NCI-H1417 treated with DMSO at 0.1 percent for 48 hours (cell line): Measurements from ENCODE around the gene GLP2R.

Experiments
- DNase-seq: peaks from one replicate; lab custom pipeline; 2025; lab: John Stamatoyannopoulos, UW

GLP2R gene

DNA sequence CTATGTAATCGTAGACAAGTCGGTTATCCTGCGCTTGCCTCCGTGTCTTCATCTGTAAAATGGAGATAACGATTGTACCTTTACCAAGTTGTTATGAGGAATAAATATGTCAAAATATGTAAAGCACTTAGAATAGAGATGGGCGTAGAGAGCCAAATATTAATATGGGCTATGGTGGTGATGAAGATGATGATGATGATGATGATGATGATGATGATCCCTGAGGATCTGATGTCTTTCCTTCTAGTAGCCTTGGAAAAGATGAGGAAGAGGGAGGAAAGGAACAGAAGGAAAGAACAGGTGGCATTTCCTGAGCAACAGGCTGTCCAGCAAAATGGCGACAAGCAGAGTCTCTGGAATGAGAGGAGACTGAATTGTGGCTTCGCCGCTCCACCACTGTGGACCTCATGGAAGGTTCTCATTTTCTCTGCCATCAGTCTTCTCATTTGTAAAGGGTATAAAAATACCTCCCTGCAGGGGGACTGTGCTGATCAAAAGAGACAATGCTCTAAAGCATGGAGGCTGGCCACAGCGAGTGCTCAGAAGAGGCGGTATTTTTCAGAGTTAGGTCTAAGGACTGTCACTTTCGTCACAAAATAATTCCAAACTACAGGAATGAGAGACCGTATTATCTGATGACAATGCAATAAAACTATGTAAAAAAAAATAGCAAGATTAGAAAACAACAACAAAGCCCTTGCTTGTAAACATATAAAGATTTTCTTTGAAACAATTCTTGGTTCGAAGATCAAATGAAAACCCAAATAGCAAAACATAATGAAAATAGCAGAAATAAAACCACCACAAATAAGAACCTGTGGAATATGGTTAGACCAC lies 96.5 kb downstream of the GLP2R start:
- DNase-seq, result no peak

DNA sequence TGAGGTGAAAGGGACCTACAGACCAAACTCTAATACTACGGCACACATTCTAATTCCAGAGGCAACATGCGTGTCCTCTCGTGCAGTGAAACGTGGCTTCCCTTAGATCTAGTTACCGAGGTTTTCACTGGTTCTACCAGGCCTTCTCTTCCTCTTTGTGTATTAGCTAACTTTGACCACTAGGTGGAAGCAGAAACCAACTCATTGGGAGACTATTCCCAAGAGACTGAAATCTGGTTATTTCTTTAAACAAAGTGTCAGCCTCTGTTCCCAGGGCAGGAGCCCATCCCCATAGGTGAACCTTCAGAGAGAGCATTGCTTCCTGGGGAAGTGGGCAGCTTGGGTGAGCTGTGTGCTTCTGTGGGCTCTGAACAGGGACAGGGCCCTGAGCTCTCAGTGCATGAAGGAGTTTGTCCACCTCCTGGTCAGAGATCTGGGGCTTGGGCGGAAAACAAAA lies 99.0 kb downstream of the GLP2R start:
- DNase-seq, result no peak

DNA sequence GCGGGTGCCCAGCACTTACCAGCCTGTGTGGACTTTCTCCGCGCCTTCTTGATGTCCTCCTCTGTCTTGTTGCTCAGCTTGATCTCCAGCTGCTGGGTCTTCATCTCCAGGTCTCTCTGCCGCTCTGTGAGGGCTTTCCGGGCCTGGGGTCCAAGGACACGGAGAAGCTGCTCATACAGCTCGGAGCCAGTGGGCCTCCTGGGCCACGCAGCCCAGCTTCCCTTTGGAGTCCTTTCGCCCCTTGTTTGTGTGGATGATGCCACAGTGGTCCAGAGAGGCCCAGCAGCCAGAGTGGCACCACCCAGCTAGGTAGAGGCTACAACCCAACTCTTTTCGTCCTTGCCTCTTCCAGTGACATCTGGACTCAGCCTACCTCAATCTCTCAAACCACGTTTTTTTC lies 99.7 kb downstream of the GLP2R start:
- no peak for DNase-seq

DNA sequence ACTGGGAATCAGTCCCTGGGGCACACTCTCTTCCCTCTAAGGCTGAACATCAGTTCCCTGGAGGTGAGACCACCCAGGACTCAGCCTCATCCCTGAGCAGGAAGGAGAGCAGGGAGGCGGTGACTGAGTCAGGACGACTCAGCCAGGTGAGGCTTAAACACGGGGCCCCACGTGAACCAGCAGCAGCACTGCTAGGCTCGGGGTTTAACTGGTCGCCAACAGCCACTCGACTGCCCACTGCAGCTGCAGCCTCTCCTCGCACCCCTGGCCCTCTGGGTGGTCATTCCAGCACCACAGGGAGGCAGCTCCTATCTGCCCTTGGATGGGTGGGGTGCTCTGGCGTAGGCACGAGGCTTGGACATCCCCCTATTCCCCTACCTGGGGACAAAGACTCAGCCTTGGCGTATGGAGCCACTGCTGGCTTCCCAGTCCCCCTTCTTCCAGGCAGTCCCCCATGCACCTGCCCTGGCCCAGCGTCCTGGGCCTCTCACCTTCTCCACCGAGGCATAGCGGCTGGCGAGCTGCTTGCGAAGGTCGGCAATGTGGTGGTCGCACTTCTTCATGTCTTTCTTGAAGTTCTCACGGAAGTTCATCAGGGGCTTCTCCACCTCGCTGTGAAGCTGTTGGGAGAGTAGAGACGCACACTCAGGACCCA lies 100.6 kb downstream of the GLP2R start:
- DNase-seq, result no peak

DNA sequence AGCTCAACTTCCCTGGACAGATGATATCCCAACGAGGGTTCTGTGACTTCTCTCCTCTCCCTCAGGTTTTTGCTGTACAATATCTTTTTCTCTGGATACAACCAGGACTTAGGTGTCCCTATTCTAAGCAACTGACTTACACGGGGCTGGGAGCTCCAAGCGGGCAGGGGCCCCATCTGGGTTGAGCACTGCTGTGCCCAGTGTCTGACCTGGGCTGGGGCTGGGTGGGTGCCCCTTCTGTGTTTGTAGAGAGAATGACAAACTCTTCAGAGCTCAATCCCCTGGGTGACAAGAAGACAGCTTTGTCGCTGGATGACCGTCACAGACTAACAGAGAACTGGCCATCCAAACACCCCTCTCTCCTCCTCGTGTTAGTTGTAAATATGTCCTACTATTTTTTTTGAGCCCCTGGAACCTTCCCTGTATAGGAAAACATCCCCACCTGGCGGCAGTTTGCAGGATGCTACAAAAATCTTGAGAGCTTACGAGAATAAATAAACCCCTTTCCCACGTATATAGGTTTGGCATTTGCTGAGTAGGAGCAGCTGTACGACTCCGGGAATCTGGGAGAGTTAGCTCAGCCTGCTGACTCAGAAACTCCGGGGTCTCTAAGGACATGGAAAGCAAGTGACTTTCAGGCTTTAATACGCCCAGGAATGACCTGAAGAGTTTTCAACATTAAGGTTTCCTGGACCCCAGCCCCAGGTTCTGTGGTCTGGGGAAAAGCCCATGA lies 103.0 kb downstream of the GLP2R start:
- no peak for DNase-seq

DNA sequence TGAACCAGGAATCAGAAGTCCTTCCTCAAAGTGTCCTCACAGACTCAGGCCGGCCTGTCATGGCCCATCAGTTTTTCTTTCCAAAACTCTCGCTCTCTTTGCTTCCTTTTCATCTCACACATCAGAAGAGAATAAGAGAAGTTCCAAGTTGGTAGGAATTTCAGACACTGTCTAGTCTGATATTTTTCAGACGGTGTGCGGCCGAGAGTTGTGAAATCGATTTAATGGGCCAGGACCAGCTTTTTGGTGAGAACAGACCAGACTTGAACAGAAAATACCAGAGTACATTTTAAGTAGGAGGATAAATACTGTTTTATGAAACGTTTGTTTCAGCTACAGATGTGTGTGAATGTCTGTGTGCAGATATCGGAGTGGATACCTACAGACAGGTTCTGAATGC lies 104.1 kb downstream of the GLP2R start:
- DNase-seq, result no peak

DNA sequence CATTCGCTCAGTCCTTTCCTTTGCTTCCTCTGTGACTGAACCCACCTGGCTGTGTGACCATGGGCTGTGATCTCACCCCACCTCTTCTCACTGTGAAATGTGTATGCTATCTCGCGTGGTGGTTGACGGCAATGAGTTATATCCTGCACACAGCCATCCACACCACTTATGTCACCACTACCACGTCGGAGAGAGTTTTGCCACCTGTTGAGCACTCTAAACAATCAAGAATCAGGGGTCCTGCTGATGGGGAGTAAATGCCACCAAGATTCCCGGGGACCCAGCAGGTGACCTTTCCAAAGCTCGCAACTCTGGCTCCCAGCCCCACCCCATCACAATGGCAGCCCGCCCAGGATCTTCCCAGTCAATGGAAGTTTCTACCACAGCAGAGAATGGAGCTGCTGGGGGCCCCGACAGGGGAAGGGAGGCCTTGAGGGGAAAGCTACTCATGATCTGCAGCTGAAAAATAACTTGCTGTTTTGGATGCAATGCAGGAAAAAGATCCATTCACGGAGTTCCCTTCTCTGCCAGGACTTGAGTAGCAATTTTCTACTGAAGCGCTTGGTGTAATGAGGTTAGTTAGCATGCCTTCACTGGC lies 105.5 kb downstream of the GLP2R start:
- DNase-seq, result no peak

DNA sequence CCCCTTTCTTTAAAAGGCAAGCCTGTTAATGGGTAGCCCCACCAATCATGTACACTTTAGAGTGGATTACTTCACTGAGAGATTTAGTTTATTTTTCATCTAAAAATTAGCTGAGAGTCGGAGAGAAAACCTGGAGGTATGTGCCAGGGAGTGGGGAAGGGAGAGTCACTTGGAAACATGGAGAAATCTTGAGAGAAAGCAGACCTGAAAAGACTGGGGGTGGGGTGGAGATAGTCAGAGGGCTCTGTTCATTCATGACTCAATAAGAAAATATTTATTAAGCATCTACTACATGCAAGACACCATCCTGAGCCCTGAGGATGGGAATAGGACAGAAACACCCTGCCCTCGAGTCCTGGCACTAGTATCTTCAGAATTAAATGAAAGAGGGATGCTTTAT lies 106.8 kb downstream of the GLP2R start:
- no peak for DNase-seq

DNA sequence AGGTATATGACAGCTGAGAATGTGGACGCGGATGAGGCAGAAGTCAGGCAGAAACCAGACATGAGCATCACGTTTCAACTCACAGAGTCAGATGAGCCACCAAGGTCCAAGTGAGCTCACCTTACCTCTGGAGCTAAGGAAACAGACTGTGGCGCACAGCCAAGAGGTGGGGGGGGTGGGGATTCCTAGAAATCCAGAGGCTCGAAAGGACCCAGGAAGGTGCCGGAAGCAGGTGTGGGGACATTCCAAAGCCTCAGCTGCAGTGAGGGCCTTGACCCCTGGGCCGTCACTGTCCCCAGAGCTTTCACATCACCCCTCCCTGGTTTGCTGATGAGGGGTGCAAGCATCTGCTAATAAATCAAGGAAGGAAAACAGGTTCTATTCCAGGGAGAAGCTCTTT lies 108.6 kb downstream of the GLP2R start:
- no peak for DNase-seq

DNA sequence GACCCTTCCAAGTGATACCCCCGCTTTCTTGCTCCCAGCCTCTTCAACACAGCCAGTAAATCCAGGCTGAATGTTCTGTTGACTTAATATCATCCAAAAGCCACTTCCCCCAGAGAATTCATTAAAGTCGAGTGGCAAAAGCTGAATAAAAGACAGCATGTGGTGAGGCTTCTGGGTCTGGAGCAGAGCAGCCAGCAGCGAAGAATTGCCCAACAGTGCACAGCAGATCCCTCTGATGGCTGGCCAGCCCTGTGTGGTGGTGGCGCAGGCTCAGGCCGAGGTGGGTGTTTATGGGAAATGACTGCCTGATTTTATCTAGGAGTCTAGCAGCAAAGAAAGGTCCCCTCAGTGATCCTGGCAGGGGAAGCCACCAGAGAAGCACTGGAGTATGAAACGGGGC lies 109.7 kb downstream of the GLP2R start:
- no peak for DNase-seq

DNA sequence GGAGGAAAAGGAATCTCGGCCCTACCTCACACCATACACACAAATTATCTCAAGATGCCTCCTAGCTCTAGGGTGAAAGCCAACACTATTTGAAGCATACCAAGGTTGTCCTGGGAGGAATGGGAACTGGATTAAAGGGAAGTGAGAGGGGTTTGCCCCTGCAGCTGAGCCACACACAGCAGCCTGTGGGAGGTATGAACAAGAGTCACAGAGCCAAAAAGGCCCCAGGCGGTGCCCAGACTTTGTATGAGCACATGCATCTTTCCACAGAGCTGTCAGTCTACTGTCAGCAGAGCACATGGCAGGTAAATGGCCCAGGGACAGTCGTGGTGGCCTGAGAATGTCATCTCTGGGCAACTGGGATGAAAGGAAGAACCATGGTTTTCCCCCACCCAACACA lies 110.4 kb downstream of the GLP2R start:
- no peak for DNase-seq

DNA sequence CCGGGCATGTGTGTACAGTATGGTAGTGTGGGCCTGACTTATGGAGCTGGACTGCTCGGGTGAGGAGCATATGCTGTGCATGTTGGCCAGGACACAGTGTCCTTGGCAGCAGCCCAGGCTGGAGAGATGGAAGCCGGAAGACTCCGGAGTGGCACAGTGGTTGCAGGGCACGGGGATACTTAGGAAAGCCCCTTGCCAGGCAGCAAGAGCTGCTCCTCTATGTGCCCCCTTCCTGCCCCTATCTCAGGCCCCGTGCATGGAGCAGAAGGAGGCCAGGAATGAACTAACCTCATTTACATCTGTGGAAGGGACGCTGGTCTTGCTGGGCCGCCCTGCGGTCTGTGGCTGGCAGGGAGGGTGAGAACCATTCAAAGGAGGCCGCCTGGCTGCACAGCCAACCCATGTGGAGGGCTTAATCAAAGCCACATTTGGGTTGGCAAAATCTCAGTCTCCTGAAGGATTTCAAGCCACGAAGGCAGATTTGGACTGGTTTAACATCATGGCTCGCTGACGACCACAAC lies 111.6 kb downstream of the GLP2R start:
- no peak for DNase-seq

DNA sequence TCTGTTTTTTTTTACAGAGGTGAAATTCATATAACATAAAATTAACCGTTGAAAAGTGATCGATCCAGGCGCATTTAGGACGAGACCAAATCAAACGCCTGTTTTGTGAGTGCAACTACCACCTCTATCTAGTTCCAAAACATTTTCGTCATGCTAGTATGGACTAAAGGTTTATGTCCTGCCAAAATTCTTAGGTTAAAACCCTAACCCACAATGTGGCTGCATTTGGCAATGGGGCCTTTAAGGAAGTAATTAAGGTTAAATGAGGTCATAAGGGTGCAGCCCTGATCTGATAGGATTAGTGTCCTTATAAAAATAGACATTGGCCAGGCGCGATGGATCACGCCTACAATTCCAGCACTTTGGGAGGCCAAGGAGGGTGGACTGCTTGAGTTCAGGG lies 112.2 kb downstream of the GLP2R start:
- DNase-seq, result no peak

DNA sequence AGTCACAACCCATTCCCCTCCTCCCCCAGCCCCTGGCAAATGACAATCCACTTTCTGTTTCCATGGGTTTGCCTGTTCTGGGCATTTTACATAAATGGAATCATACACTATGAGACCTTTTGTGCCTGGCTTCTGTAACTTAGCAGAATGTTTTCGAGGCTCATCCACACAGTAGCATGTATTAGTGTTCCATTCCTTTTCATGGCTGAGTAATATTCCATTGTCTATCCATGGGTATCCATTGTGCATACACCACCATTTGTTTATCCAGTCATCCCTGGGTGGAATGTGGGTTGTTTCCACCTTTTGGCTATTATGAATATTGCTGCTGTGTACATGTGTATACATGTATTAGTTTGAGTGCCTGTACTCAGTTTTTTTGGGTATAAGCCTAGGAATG lies 113.0 kb downstream of the GLP2R start:
- no peak for DNase-seq

DNA sequence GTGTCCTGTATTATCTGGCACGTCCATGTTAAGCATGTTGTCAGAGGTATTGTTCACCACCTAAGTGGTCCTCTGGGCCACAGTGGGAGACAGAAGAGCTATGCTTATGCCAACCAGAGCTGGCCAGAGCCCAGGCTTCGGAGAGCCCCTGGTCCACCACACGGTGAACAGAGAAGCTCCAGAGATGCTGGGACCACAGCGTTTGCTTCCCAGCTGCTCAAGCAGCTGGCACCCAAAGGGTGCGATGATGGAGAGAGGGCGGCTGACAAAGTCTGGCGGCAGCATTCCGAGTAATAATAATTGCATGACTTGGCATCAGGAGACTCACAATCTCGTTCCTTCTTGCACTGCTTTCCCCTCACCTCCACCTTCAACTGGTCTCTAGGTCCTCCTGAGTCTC lies 115.1 kb downstream of the GLP2R start:
- DNase-seq, result no peak

DNA sequence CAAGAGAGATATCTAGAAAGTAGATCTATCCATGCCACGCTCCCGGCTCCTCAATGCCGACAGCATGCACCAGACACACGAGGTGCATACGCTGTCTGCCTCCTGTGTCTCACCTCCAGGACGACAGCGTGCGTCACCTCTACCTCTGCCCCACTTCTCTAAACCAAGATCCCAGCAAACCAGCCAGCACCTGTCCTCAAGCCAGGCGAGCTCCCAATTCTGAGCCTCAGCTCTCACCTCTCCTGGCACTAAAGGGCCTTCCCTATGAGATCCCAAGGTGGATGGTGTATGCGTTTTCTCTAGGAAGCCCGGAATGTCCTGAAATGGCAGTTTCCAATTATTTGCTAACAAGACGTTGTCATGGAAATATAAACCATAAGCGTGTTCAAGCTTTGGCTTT lies 115.6 kb downstream of the GLP2R start:
- DNase-seq, result no peak
